ENCODE data around the gene MLST8. TPM values are rescaled to one million over a fixed set of nuclear protein-coding genes. Genes with fewer than 3 reads are reported as not detected.
A peak's percentile ranks its signal among the peaks of the same experiment; 100 is the strongest.

MLST8 gene
- total RNA-seq, 1 experiment from 2014 or later = 58.0 TPM

GRCh38 chr16:2190659-2191445, 14.4 kb upstream of the MLST8 start:
- CTCF ChIA-PET = interaction anchor here (0.8 kb wide), 1 partner anchor 168 kb away, joined by 3 read pairs; no protein-coding TSS in a partner anchor
- Mint-ChIP-seq H3K27ac (ENCODE audit: unreplicated experiment) (no peak overlapping the region), H3K36me3 (ENCODE audit: insufficient read depth, unreplicated experiment) (peaks cover 19% of the 10 kb centered on the region), H3K4me1 (ENCODE audit: low read depth, unreplicated experiment) (peaks cover 10% of the 10 kb centered on the region), H3K9me3 (ENCODE audit: low read depth, unreplicated experiment) (no peaks in the 10 kb centered on the region), H3K4me3 (ENCODE audit: low read depth, unreplicated experiment) (no peak overlapping the region), H3K27me3 (ENCODE audit: unreplicated experiment) (peaks cover 55% of the 10 kb centered on the region)
- no peak for DNase-seq
- TF ChIP-seq CTCF (IDR thresholded peaks at IDR 0.05; ENCODE audit: unreplicated experiment) = no peak
- no TSS peak for BruUV-seq (replicated peaks)
- intact Hi-C loops (cut with micrococcal nuclease; ENCODE audit: unreplicated experiment) = no loop called here

GRCh38 chr16:2191446-2191706, 13.9 kb upstream of the MLST8 start:
- no peak for DNase-seq
- Mint-ChIP-seq H3K4me1 (ENCODE audit: low read depth, unreplicated experiment) (peaks cover 10% of the 10 kb centered on the region), H3K27ac (ENCODE audit: unreplicated experiment) (no peak overlapping the region), H3K27me3 (ENCODE audit: unreplicated experiment) (peaks cover 55% of the 10 kb centered on the region), H3K36me3 (ENCODE audit: insufficient read depth, unreplicated experiment) (peaks cover 15% of the 10 kb centered on the region), H3K4me3 (ENCODE audit: low read depth, unreplicated experiment) (no peak overlapping the region), H3K9me3 (ENCODE audit: low read depth, unreplicated experiment) (no peaks in the 10 kb centered on the region)
- no peak for TF ChIP-seq CTCF (IDR thresholded peaks at IDR 0.05; ENCODE audit: unreplicated experiment)
- CTCF ChIA-PET = no interaction called here
- intact Hi-C loops (cut with micrococcal nuclease; ENCODE audit: unreplicated experiment) = no loop called here
- no TSS peak for BruUV-seq (replicated peaks)

- H3K4me3 Mint-ChIP-seq (ENCODE audit: low read depth, unreplicated experiment) = no peak overlapping the region
- peaks cover 20% of the 10 kb centered on the region for H3K36me3 Mint-ChIP-seq (ENCODE audit: insufficient read depth, unreplicated experiment)
- no peaks in the 10 kb centered on the region for H3K9me3 Mint-ChIP-seq (ENCODE audit: low read depth, unreplicated experiment)
- no TSS peak for BruUV-seq (replicated peaks)
- no peak for TF ChIP-seq CTCF (IDR thresholded peaks at IDR 0.05; ENCODE audit: unreplicated experiment)
- H3K27me3 Mint-ChIP-seq (ENCODE audit: unreplicated experiment) = peaks cover 80% of the 10 kb centered on the region
- CTCF ChIA-PET = interaction anchor here (0.6 to 2.4 kb wide), 12 partner anchors 9 to 470 kb away, joined by 3 to 27 read pairs (median 4); partner anchors contain the start of genes ECI1, PGP and TRAF7
- DNase-seq = peak; percentile 57
- H3K27ac Mint-ChIP-seq (ENCODE audit: unreplicated experiment) = no peak overlapping the region
- intact Hi-C loops (cut with micrococcal nuclease; ENCODE audit: unreplicated experiment) = no loop called here
- H3K4me1 Mint-ChIP-seq (ENCODE audit: low read depth, unreplicated experiment) = peaks cover 10% of the 10 kb centered on the region
Observed at GRCh38 chr16:2194166-2194834, 11.0 kb upstream of the MLST8 start.

- CTCF ChIA-PET = interaction anchor here (0.8 to 2.4 kb wide), 11 partner anchors 8 to 470 kb away, joined by 3 to 27 read pairs (median 4); partner anchors contain the start of genes ECI1, PGP and TRAF7
- intact Hi-C loops (cut with micrococcal nuclease; ENCODE audit: unreplicated experiment) = no loop called here
- BruUV-seq (replicated peaks) = no TSS peak
- TF ChIP-seq CTCF (IDR thresholded peaks at IDR 0.05; ENCODE audit: unreplicated experiment) = peak; percentile 76
- peaks cover 85% of the 10 kb centered on the region for H3K27me3 Mint-ChIP-seq (ENCODE audit: unreplicated experiment)
- peak; percentile 77 for DNase-seq
- no peaks in the 10 kb centered on the region for H3K9me3 Mint-ChIP-seq (ENCODE audit: low read depth, unreplicated experiment)
- peak overlapping the region; percentile 58 for H3K4me3 Mint-ChIP-seq (ENCODE audit: low read depth, unreplicated experiment)
- no peak overlapping the region for H3K27ac Mint-ChIP-seq (ENCODE audit: unreplicated experiment)
- peaks cover 20% of the 10 kb centered on the region for H3K36me3 Mint-ChIP-seq (ENCODE audit: insufficient read depth, unreplicated experiment)
- peaks cover 10% of the 10 kb centered on the region for H3K4me1 Mint-ChIP-seq (ENCODE audit: low read depth, unreplicated experiment)
Observed at GRCh38 chr16:2194852-2195321, 10.4 kb upstream of the MLST8 start.

Data from Calu3 (cell line).